Right lobe of liver (tissue), 6 donors: ENCODE measurements around the gene SMPD3. TPM values are rescaled to one million over a fixed set of nuclear protein-coding genes. Genes with fewer than 3 reads are reported as not detected.

ENCODE experiments used
- ATAC-seq, 4 donors: fragments of 200-7000 bp; cut with Tn5 transposase; one replicate each; pipeline ENCODE4 v1.9.1; 2020; ENCODE audit warnings: mild to moderate bottlenecking in 4 of 4, moderate library complexity in 4 of 4
- DNase-seq, 3 donors: peaks; one replicate each; pipeline ENCODE4 v3.0.0-alpha.2; 2020
- H3K27ac ChIP-seq, 3 donors: fragments of 200-600 bp; one replicate each; pipeline ENCODE4 v1.8.0; 2022
- H3K27me3 ChIP-seq, 2 donors: fragments of 200-600 bp; one replicate each; pipeline ENCODE4 v1.8.0; 2022
- H3K36me3 ChIP-seq, 4 donors: fragments of 200-600 bp; sonication (generic) in 1 of 4; one replicate each; pipeline versions ENCODE4 v1.5.1 to v1.8.0; 2017 to 2022; ENCODE audit warnings: control low read depth in 1 of 4
- H3K4me1 ChIP-seq, 4 donors: fragments of 200-600 bp; sonication (generic) in 1 of 4; one replicate each; pipeline versions ENCODE4 v1.5.1 to v1.8.0; 2017 to 2022; ENCODE audit warnings: control low read depth in 1 of 4
- H3K4me3 ChIP-seq, 3 donors: fragments of 200-600 bp; one replicate each; pipeline ENCODE4 v1.8.0; 2022
- H3K9me3 ChIP-seq, 4 donors: fragments of 200-600 bp; sonication (generic) in 1 of 4; one replicate each; pipeline versions ENCODE4 v1.5.1 to v1.8.0; 2017 to 2022; ENCODE audit warnings: control low read depth in 1 of 4
- CTCF ChIP-seq, 4 donors: fragments of 200-600 bp in 3 of 4; fragments of 450-650 bp in 1 of 4; IDR thresholded peaks; one replicate each; pipeline versions ENCODE4 v1.5.1 to v1.8.0; 2016 to 2022; ENCODE audit warnings: antibody characterized with exemption in 4 of 4, mild to moderate bottlenecking in 2 of 4
- POLR2A ChIP-seq: fragments of 450-650 bp; IDR thresholded peaks from one replicate; pipeline ENCODE4 v1.6.1; 2017; ENCODE audit warnings: antibody characterized with exemption, mild to moderate bottlenecking
- WGBS: methylation state at CpG from one replicate; pipeline ENCODE4 v1.1.6; 2018; ENCODE audit warnings: low coverage, low lambda C conversion rate; ENCODE audit not compliant: insufficient coverage; ENCODE audit errors: missing lambda C conversion rate; 5-methylcytosine and 5-hydroxymethylcytosine counted together
- intact Hi-C, 2 donors: fragments of 100-400 bp; cut with DNase I; formaldehyde crosslinking; loops; one replicate each; pipeline versions ENCODE4 v1.11.2 to v1.14.1; 2022
- total RNA-seq, 6 experiments: library from RNA; depleted of rRNA in 2 of 6; stranded (reverse); fragments of >200 nt in 2 of 6; fragmentation: NEBNext Ultra II Directional in 3 of 6; extraction: Animal tissue kit (Norgen Biotek cat#: 25700) in 3 of 6; gene quantifications; one replicate each; pipeline versions ENCODE4 v1.1.0 to v1.2.4, GENCODE V29; 2016 to 2023
- donor health status: DM: no; HTN: yes; CAD: no.
- donor health status: DM: no; HTN: no; CAD: no.
- donor health status: DM: no; HTN: no; CAD: no.
- donor health status: DM: no; HTN: yes; CAD: no.
- donor health status: DM: no; HTN: yes; CAD: no.

Gene SMPD3
- total RNA-seq, 6 experiments from 2014 or later: 0.18 to 27.2 (median 5.0) TPM

DNA sequence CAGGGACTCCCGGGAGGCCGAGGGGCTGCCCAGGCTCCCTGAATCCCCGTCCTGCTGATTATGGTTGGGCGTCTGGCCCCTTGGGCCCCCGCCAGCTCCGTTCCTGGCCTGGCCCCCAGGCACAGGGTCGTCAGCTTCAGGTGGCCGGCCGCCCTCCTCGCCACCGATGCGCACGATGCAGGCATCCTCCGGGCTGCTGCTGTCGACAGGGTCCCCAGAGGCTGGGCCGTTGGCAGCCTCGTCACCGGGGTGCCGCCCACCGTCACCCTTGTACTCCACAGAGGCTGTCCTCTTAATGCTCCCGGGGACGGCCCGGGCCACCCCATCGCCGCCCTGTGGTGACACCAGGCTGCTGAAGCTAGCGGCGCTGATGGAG lies 77.0 kb downstream of the SMPD3 start:
- H3K4me1 ChIP-seq: peaks cover 0 to 13% (median 0%) of the 10 kb centered on the region in 4 donors
- DNase-seq (peak in 1 of 3 donors; percentile 14), ATAC-seq (no peak)
- H3K27ac ChIP-seq: no peak overlapping the region
- H3K9me3 ChIP-seq: no peaks in the 10 kb centered on the region
- 100% methylated on average over 2 of the region's 27 CpGs for WGBS
- no peak for TF ChIP-seq POLR2A
- TF ChIP-seq CTCF (IDR thresholded peaks at IDR 0.05): no peak
- intact Hi-C loops: no loop called here
- H3K27me3 ChIP-seq: no peaks in the 10 kb centered on the region
- H3K36me3 ChIP-seq: no peaks in the 10 kb centered on the region
- no peak overlapping the region for H3K4me3 ChIP-seq

DNA sequence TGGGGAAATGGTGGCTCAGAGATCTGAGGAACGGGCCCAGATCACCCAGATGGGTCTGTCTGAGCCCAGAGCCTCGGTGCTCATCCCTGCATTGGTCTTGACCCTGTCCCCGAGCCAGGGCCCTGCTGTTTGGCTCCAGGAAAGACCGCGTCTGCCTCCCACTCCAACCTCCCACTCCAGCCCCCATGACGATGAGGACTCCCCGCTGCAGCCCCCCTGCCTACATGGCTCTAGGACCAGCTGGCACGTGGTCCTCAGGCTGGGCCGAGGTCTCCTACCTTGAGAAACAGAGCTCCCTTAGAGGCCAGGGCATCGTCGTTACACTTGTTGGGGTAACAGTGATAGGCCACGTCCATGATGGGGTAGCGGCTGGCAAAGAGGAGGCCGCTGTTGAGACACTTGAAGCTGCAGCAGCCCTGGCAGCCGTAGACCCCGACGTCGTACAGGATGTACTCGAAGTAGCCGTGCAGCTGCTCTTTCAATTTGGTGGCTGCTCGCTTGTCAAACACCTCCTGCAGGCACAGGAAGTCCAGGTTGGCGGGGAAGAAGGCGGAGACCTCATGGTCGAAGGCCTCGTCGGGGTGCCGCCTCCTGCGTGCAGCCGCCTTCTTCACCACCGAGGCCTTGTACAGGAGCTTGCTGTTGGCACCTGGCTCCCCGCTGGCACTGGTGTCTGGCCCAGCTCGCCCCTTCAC lies 77.6 kb downstream of the SMPD3 start:
- Histone ChIP-seq H3K4me1 (peaks cover 0 to 13% (median 0%) of the 10 kb centered on the region in 4 donors), H3K27me3 (no peaks in the 10 kb centered on the region), H3K27ac (no peak overlapping the region), H3K9me3 (no peaks in the 10 kb centered on the region), H3K36me3 (no peaks in the 10 kb centered on the region), H3K4me3 (no peak overlapping the region)
- TF ChIP-seq CTCF (IDR thresholded peaks at IDR 0.05) (no peak), POLR2A (no peak)
- ATAC-seq (no peak), DNase-seq (no peak)
- WGBS: 40% methylated on average over 1 of the region's 32 CpGs
- intact Hi-C loops: no loop called here

GRCh38 chr16:68369697-68370580 lies 78.4 kb downstream of the SMPD3 start:
- no peaks in the 10 kb centered on the region for H3K9me3 ChIP-seq
- H3K4me3 ChIP-seq: no peak overlapping the region
- H3K27ac ChIP-seq: no peak overlapping the region
- peaks cover 0 to 13% (median 0%) of the 10 kb centered on the region in 4 donors for H3K4me1 ChIP-seq
- WGBS: 59% methylated on average over 11 of the region's 23 CpGs
- no peak for TF ChIP-seq POLR2A
- no peak for TF ChIP-seq CTCF (IDR thresholded peaks at IDR 0.05)
- H3K36me3 ChIP-seq: no peaks in the 10 kb centered on the region
- peak in 2 of 3 donors; percentile 14 to 37 for DNase-seq
- no peak for ATAC-seq
- no peaks in the 10 kb centered on the region for H3K27me3 ChIP-seq
- intact Hi-C loops: no loop called here

DNA sequence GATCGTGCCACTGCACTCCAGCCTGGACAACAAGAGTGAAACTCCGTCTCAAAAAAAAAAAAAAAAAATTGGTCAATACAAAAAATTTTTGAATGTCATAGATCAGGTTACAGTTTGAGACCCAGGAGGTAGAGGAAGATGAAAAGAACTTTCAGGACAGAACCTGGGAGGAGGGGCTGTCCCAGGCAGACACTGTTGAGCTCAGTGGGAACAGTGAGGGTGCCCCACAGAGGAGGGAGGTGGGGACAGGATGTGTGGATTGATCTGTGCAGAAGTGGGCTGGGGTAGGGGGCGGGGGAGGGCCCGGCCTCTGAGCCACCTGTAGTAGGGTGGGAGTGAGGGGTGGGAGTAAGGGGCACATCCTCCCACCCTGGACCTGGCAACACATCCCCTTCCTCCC lies 79.1 kb downstream of the SMPD3 start:
- Histone ChIP-seq H3K4me1 (peaks cover 0 to 13% (median 0%) of the 10 kb centered on the region in 4 donors), H3K4me3 (no peak overlapping the region), H3K27ac (no peak overlapping the region), H3K9me3 (no peaks in the 10 kb centered on the region), H3K27me3 (no peaks in the 10 kb centered on the region), H3K36me3 (no peaks in the 10 kb centered on the region)
- peak in 1 of 3 donors; percentile 44 for DNase-seq
- WGBS: 60% methylated on average over 2 of the region's 4 CpGs
- TF ChIP-seq POLR2A (no peak), CTCF (IDR thresholded peaks at IDR 0.05) (no peak)
- intact Hi-C loops: no loop called here
- ATAC-seq: no peak
